Erythroblast (primary cell): ENCODE data around the gene MEMO1.
A peak's percentile ranks its signal among the peaks of the same experiment; 100 is the strongest.

Experiments
- DNase-seq, 2 experiments: peaks; one replicate each; lab custom pipeline; 2025; lab: John Stamatoyannopoulos, UW
- GATA1 ChIP-seq: IDR thresholded peaks from 2 replicates; pipeline ENCODE4 v1.6.1; 2011; ENCODE audit warnings: low read depth, mild to moderate bottlenecking, control low read depth, low read length, moderate library complexity
- POLR2A ChIP-seq: IDR thresholded peaks from 2 replicates; pipeline ENCODE4 v1.6.1; 2011; ENCODE audit warnings: mild to moderate bottlenecking, low read length

Gene MEMO1

GRCh38 chr2:31828891-31829290 is 181.9 kb downstream of the MEMO1 start:
- peak; percentile 2 to 31 for DNase-seq
- TF ChIP-seq GATA1, result no peak
- no peak for TF ChIP-seq POLR2A

GRCh38 chr2:31823558-31823957 is 187.2 kb downstream of the MEMO1 start:
- no peak for DNase-seq
- TF ChIP-seq GATA1 (no peak), POLR2A (no peak)

- TF ChIP-seq GATA1 (no peak), POLR2A (no peak)
- no peak for DNase-seq
Measured at GRCh38 chr2:31822587-31822986, 188.2 kb downstream of the MEMO1 start.
